22Rv1 (cell line): ENCODE data around the gene KMT2D.

Experiments
- H3K27ac ChIP-seq: fragments of 450-650 bp; 2 replicates; pipeline ENCODE4 v1.5.1; 2017
- ZFX ChIP-seq: fragments of 450-650 bp; IDR thresholded peaks from 2 replicates; pipeline ENCODE4 v1.6.1; 2017; ENCODE audit warnings: antibody characterized with exemption, borderline replicate concordance
- TF ChIP-seq, protein P1 (sequence below): fragments of 450-650 bp; IDR thresholded peaks from 2 replicates; pipeline ENCODE4 v1.5.1; 2017; ENCODE audit warnings: mild to moderate bottlenecking

KMT2D gene

DNA sequence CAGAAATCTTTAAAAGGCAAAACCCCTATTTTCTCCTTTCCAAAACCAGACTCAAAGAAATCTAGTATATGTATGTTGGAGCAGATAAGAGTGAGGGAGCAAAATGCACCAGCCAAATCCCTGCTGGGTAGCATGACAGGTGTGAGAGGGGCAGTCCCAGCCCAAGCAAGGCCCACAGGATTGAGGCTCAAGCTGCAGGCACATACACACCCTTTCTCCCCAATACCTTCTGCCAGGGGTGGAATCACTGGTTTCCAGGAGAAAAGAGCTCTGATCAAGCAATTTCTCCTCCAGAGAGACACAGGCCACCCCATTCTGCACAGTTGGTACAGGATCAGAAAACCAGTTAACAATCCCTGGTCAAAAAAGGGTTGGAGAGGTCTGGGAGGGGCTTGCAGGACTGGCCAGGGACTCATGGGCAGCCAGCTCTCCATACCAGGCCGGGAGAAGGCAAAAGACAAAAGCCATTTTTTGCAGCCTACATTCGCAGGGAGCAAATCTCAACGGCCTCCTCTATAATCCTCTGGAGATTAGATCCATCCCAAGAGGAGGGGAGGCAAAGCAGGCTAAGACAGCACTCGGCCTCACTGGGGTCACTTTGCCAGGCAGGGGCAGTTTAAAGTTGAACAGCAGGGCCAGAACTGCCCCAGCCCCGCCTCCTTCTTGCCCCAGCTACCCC lies 2.1 kb downstream of the KMT2D start:
- no peak for TF ChIP-seq ZFX
- TF ChIP-seq, protein P1, sequence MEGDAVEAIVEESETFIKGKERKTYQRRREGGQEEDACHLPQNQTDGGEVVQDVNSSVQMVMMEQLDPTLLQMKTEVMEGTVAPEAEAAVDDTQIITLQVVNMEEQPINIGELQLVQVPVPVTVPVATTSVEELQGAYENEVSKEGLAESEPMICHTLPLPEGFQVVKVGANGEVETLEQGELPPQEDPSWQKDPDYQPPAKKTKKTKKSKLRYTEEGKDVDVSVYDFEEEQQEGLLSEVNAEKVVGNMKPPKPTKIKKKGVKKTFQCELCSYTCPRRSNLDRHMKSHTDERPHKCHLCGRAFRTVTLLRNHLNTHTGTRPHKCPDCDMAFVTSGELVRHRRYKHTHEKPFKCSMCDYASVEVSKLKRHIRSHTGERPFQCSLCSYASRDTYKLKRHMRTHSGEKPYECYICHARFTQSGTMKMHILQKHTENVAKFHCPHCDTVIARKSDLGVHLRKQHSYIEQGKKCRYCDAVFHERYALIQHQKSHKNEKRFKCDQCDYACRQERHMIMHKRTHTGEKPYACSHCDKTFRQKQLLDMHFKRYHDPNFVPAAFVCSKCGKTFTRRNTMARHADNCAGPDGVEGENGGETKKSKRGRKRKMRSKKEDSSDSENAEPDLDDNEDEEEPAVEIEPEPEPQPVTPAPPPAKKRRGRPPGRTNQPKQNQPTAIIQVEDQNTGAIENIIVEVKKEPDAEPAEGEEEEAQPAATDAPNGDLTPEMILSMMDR, result no peak
- peak overlapping the region; percentile 89 for H3K27ac ChIP-seq

DNA sequence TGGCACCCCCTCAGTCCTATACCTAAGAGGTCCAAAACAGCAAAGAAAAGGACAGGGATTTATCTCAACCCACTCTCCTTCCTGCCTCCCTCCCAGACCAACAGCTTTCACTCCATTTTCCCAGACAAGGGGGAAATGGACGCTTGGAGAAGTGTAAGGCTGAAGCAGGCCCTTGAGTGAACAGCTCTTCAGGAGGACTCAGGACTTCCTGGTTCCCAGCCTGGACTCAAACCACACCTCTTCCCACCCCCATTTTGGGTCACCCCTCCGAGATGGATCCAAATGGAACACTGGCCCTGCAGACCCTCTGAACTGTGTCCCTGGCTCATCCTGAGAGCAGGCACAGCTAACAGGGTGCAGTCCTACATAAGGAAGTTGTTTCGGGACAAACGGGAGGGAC lies 2.7 kb downstream of the KMT2D start:
- peak overlapping the region; percentile 89 for H3K27ac ChIP-seq
- no peak for TF ChIP-seq ZFX
- TF ChIP-seq, protein P1, result no peak

DNA sequence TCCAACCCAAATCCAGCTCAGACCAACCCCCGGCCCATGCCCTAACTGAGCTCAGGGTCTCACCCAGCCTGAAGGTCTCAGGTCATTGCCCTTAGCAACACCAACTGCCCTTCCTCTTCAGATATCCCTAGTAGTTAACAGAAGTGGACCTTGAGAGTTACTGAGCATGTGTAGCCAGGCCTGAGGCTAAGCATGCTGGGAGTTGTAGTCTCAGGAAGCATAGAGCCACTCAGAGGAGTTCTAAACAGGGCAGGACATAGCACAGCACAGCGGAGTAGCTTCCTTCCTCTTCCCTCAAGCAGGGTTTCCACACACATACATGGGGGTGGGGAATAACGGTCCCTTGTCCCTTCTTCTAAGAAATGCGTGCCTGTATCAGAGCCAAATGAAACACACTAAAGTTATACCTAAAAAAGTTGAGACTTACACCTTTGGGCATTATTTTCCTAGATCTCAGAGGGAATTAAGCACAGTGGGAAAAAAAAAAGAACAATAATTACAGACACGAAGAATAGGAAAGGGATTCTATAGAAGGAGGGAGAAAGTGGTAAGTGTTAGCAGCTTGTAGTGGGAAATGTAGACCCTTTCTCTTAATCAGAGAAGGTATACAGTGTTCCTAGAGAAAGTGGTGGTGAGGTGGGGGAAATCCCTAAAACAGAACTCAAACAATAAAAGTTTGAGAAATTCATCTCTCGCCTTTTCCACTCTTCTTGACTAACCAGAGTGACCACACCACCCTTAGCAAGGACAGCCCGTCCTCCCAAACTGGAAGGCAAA lies 4.4 kb downstream of the KMT2D start:
- peak overlapping the region; percentile 89 for H3K27ac ChIP-seq
- no peak for TF ChIP-seq ZFX
- TF ChIP-seq, protein P1, result no peak

DNA sequence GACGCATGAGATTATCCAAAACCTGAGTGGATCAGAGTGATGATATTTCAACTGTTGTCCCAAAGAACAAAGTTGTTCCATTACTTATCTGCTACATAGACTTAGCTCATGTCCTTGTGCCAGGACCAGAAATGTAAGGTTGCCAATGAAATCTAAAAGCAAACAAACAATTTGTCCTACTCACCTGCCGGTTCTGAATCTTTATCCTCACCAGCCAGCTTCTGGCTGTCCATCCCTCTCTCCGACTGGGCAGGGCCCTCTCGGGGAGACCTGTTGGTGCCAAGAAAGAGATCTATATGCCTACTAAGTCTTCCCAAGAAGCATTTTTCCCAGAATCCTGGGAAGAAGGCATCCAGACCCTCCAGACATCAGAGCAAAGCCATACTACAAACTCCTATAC lies 5.5 kb downstream of the KMT2D start:
- TF ChIP-seq, protein P1, result no peak
- no peak for TF ChIP-seq ZFX
- H3K27ac ChIP-seq, result peak overlapping the region; percentile 89

DNA sequence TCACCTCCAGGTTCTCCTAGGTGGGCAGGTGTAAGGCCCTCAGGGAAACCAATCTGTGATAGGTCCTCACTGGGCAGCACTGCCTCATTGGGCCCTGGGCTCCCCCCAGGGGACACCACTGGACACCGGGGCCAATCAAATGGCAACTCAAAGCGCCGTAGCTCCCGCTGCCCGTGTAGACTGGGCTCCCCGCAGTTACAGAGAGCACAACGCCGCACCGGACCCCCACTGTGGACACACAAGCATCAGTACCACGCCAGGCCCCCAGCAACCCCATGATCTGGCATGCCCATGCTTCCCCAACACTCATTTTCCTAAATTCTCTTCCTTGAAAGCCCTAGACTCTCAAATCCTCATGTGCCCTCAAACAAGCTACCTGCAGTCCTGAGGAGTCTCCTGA lies 6.1 kb downstream of the KMT2D start:
- H3K27ac ChIP-seq, result peak overlapping the region; percentile 89
- TF ChIP-seq, protein P1, result no peak
- TF ChIP-seq ZFX, result no peak

DNA sequence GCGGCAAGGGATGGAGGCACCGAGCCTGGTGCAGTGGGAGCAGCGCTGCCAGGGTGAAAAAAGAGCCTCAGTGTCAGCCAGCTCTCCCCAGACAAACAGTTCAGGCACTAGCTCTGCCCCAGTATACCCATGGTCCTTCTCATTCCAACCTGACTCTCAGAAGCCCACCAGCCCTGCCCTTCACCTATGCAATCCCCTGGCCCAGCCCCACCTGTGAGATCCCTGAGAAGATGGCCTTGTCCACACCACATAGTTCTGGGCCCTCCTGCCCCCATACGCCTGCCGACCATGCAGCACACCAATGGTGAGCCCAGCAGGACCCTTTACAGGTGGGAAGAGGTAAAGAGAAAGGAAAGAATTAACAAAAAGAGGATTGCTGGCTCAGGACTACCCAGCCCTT lies 6.5 kb downstream of the KMT2D start:
- no peak overlapping the region for H3K27ac ChIP-seq
- TF ChIP-seq ZFX, result no peak
- TF ChIP-seq, protein P1, result no peak
